ENCODE results near the gene LPP.

LPP gene

GRCh38 chr3:188170461-188171459, 16.8 kb downstream of the LPP start:
- no peak for DNase-seq (ENCODE audit: low spot score)

- DNase-seq (ENCODE audit: low spot score): no peak
Observed at GRCh38 chr3:188171682-188172467, 17.9 kb downstream of the LPP start.

GRCh38 chr3:188174317-188175044, 20.5 kb downstream of the LPP start:
- DNase-seq (ENCODE audit: low spot score): no peak

GRCh38 chr3:188176476-188176875, 22.5 kb downstream of the LPP start:
- DNase-seq (ENCODE audit: low spot score): no peak

GRCh38 chr3:188176884-188177283, 22.9 kb downstream of the LPP start:
- DNase-seq (ENCODE audit: low spot score): no peak

- no peak for DNase-seq (ENCODE audit: low spot score)
Observed at GRCh38 chr3:188177721-188178120, 23.8 kb downstream of the LPP start.

GRCh38 chr3:188178293-188178936, 24.5 kb downstream of the LPP start:
- no peak for DNase-seq (ENCODE audit: low spot score)

- no peak for DNase-seq (ENCODE audit: low spot score)
Observed at GRCh38 chr3:188179006-188179966, 25.3 kb downstream of the LPP start.

GRCh38 chr3:188180114-188180513, 26.2 kb downstream of the LPP start:
- DNase-seq (ENCODE audit: low spot score): no peak

- no peak for DNase-seq (ENCODE audit: low spot score)
Observed at GRCh38 chr3:188183452-188183851, 29.5 kb downstream of the LPP start.

GRCh38 chr3:188184160-188184559, 30.2 kb downstream of the LPP start:
- no peak for DNase-seq (ENCODE audit: low spot score)

- no peak for DNase-seq (ENCODE audit: low spot score)
Observed at GRCh38 chr3:188184649-188185048, 30.7 kb downstream of the LPP start.

GRCh38 chr3:188185717-188186251, 31.8 kb downstream of the LPP start:
- no peak for DNase-seq (ENCODE audit: low spot score)

GRCh38 chr3:188187053-188187452, 33.1 kb downstream of the LPP start:
- no peak for DNase-seq (ENCODE audit: low spot score)

- no peak for DNase-seq (ENCODE audit: low spot score)
Observed at GRCh38 chr3:188188911-188189310, 35.0 kb downstream of the LPP start.

- no peak for DNase-seq (ENCODE audit: low spot score)
Observed at GRCh38 chr3:188191460-188191859, 37.5 kb downstream of the LPP start.

GRCh38 chr3:188192034-188192433, 38.1 kb downstream of the LPP start:
- no peak for DNase-seq (ENCODE audit: low spot score)

GRCh38 chr3:188194332-188194731, 40.4 kb downstream of the LPP start:
- no peak for DNase-seq (ENCODE audit: low spot score)

GRCh38 chr3:188196232-188196990, 42.5 kb downstream of the LPP start:
- no peak for DNase-seq (ENCODE audit: low spot score)

Data from putamen (tissue), 1 donor.